ENCODE measurements around the gene GPANK1. TPM values are rescaled to one million over a fixed set of nuclear protein-coding genes. Genes with fewer than 3 reads are reported as not detected.

GPANK1 gene
- total and polyA plus RNA-seq, 9 of the 15 experiments (the other 6 are each of a cell fraction or from before 2014, with no cell fraction given) = 32.2 to 111 (median 46.3) TPM

DNA sequence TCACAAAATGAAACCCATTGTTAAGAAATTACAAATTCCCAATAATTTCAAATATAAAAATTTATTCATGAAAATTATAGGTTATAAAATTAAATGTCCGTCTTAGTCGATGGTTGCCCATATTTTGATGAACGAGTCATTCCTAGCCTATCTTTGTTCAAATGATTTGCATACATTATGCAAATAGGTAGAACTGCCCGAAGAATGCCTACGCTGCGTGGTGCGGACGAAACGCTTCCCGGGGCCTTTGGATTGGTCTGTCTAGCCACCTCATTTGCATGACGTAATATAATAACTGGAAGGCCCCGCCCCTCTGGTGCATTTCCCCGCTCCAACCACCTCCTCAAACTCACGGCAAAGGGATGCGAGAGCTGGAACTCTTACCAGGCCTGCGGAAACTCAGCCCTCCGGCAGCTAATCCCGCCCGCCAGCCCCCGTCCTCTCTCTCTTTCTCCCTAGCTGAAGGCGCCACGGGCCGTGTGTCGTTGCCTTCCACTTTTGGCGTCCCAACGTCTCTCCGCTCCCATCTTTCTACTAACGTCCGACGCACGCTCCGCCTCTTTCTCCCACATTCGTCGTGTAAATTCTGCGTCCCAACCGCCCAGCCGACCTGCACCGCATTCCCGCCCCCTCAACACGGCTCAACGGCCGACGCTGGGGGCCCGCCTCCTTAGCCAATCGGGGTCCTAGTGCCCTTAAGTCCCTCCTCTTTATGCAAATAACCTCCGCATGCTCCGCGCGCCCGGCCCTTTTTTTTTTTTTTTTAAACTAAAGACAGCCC, 44.8 kb downstream of the GPANK1 start (continued):
- TF ChIP-seq, protein P1, sequence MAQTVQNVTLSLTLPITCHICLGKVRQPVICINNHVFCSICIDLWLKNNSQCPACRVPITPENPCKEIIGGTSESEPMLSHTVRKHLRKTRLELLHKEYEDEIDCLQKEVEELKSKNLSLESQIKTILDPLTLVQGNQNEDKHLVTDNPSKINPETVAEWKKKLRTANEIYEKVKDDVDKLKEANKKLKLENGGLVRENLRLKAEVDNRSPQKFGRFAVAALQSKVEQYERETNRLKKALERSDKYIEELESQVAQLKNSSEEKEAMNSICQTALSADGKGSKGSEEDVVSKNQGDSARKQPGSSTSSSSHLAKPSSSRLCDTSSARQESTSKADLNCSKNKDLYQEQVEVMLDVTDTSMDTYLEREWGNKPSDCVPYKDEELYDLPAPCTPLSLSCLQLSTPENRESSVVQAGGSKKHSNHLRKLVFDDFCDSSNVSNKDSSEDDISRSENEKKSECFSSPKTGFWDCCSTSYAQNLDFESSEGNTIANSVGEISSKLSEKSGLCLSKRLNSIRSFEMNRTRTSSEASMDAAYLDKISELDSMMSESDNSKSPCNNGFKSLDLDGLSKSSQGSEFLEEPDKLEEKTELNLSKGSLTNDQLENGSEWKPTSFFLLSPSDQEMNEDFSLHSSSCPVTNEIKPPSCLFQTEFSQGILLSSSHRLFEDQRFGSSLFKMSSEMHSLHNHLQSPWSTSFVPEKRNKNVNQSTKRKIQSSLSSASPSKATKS (CRISPR knock-in tag; IDR thresholded peaks at IDR 0.05) = 0 out of 2 replicates have a peak, but pooled peaks have one; percentile 49
- TF ChIP-seq, protein P2, sequence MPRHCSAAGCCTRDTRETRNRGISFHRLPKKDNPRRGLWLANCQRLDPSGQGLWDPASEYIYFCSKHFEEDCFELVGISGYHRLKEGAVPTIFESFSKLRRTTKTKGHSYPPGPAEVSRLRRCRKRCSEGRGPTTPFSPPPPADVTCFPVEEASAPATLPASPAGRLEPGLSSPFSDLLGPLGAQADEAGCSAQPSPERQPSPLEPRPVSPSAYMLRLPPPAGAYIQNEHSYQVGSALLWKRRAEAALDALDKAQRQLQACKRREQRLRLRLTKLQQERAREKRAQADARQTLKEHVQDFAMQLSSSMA (CRISPR knock-in tag; IDR thresholded peaks at IDR 0.05) = no peak
- peak; percentile 97 for TF ChIP-seq OTX1 (CRISPR knock-in tag; IDR thresholded peaks at IDR 0.05)
- TF ChIP-seq E2F3 (CRISPR knock-in tag; IDR thresholded peaks at IDR 0.05) = peak; percentile 83
- peak; percentile 87 for TF ChIP-seq EP400 (IDR thresholded peaks at IDR 0.05)
- no peak for TF ChIP-seq MCM2 (IDR thresholded peaks at IDR 0.05; ENCODE audit: low read depth)
- TF ChIP-seq TAF1 (IDR thresholded peaks at IDR 0.05; ENCODE audit: control insufficient read depth, extremely low read depth, insufficient read depth, low read length, severe bottlenecking) = peak; percentile 72
- TF ChIP-seq GABPA (tag; conservative IDR thresholded peaks at IDR 0.05; ENCODE audit: low read depth) = peak; percentile 69
- peak; percentile 82 for TF ChIP-seq POLR2AphosphoS5 (IDR thresholded peaks at IDR 0.05; ENCODE audit: control insufficient read depth, insufficient read depth, low read depth, low read length)
- no peak for TF ChIP-seq RFX1 (IDR thresholded peaks at IDR 0.05)
- TF ChIP-seq BCOR (IDR thresholded peaks at IDR 0.05) = peak; percentile 17; the same call in 1 of the 2 replicates
- TF ChIP-seq DIDO1 (tag; IDR thresholded peaks at IDR 0.05; ENCODE audit: low read depth) = no peak; the same call in 1 of the 2 replicates
- TF ChIP-seq, protein P3, sequence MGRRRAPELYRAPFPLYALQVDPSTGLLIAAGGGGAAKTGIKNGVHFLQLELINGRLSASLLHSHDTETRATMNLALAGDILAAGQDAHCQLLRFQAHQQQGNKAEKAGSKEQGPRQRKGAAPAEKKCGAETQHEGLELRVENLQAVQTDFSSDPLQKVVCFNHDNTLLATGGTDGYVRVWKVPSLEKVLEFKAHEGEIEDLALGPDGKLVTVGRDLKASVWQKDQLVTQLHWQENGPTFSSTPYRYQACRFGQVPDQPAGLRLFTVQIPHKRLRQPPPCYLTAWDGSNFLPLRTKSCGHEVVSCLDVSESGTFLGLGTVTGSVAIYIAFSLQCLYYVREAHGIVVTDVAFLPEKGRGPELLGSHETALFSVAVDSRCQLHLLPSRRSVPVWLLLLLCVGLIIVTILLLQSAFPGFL (CRISPR knock-in tag; IDR thresholded peaks at IDR 0.05) = no peak
- TF ChIP-seq ZNF507 (tag; conservative IDR thresholded peaks at IDR 0.05) = no peak
- TF ChIP-seq MAFK (IDR thresholded peaks at IDR 0.05; ENCODE audit: low read length) = peak; percentile 27
- TF ChIP-seq, protein P4, sequence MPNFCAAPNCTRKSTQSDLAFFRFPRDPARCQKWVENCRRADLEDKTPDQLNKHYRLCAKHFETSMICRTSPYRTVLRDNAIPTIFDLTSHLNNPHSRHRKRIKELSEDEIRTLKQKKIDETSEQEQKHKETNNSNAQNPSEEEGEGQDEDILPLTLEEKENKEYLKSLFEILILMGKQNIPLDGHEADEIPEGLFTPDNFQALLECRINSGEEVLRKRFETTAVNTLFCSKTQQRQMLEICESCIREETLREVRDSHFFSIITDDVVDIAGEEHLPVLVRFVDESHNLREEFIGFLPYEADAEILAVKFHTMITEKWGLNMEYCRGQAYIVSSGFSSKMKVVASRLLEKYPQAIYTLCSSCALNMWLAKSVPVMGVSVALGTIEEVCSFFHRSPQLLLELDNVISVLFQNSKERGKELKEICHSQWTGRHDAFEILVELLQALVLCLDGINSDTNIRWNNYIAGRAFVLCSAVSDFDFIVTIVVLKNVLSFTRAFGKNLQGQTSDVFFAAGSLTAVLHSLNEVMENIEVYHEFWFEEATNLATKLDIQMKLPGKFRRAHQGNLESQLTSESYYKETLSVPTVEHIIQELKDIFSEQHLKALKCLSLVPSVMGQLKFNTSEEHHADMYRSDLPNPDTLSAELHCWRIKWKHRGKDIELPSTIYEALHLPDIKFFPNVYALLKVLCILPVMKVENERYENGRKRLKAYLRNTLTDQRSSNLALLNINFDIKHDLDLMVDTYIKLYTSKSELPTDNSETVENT (CRISPR knock-in tag; IDR thresholded peaks at IDR 0.05) = peak; percentile 96
- TF ChIP-seq EGR1 (conservative IDR thresholded peaks at IDR 0.05) = peak; percentile 98
- peak; percentile 77 for TF ChIP-seq HCFC1 (IDR thresholded peaks at IDR 0.05; ENCODE audit: low read depth, low read length)
